T-helper 2 cell treated with Interferon-gamma antibody and Interleukin-4, amounts not matched to agents 5 μg/mL and 100 μg/mL, for 36 hours (primary cell): Measurements from ENCODE around the gene GIMD1.
A peak's percentile ranks its signal among the peaks of the same experiment; 100 is the strongest.
"Not testable (repeated sequence)": the region's sequence is repeated elsewhere in the genome, so short reads cannot be mapped to it uniquely, and the experiment has no call there.

Source experiments
- DNase-seq: peaks from one replicate; pipeline ENCODE4 v3.0.0; 2021; ENCODE audit warnings: low spot score
- H3K27ac Mint-ChIP-seq: one replicate; pipeline ENCODE4 v1.8.0; 2021; ENCODE audit warnings: mild to moderate bottlenecking, mixed read lengths
- H3K27me3 Mint-ChIP-seq: one replicate; pipeline ENCODE4 v1.8.0; 2021; ENCODE audit warnings: low read depth, mixed read lengths
- H3K36me3 Mint-ChIP-seq: one replicate; pipeline ENCODE4 v1.8.0; 2021; ENCODE audit warnings: low read depth, mixed read lengths
- H3K4me1 Mint-ChIP-seq: one replicate; pipeline ENCODE4 v1.8.0; 2021; ENCODE audit warnings: low read depth, mixed read lengths
- H3K4me3 Mint-ChIP-seq: one replicate; pipeline ENCODE4 v1.8.0; 2022; ENCODE audit warnings: mild to moderate bottlenecking, moderate library complexity, mixed read lengths
- H3K9me3 Mint-ChIP-seq: one replicate; pipeline ENCODE4 v1.8.0; 2021; ENCODE audit warnings: mixed read lengths

The GIMD1 gene

DNA sequence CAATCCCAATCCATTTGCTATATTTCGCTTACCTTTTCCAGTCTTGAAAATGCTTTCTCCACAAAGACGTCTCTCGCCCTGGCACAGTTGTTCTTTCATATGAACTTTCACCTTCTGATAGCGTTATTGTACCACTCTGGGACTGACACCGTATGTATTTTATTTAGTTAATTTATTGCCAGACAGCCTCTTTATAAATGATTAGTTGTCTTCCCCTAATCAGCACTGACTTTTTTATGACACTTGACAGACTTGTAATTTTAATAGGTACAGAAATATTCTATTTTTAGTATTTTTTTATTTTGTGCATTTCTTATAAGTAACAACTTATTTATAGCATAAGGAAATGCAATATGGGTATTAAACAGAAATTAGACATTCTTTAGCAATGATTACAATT, at the start of gene GIMD1:
TSS of gene GIMD1 (minus strand) at position 101 of the 400 bp plus-strand sequence. CDS start 1,343 bp downstream, outside the sequence.
- no peaks in the 10 kb centered on the region for H3K9me3 Mint-ChIP-seq
- peaks cover 19% of the 10 kb centered on the region for H3K27me3 Mint-ChIP-seq
- no peak within 1 kb of the TSS for H3K4me3 Mint-ChIP-seq
- DNase-seq, result no peak
- H3K4me1 Mint-ChIP-seq, result peaks cover 4% of the 10 kb centered on the region
- H3K27ac Mint-ChIP-seq, result no peak within 1 kb of the TSS
- no peaks in the 10 kb centered on the region for H3K36me3 Mint-ChIP-seq

DNA sequence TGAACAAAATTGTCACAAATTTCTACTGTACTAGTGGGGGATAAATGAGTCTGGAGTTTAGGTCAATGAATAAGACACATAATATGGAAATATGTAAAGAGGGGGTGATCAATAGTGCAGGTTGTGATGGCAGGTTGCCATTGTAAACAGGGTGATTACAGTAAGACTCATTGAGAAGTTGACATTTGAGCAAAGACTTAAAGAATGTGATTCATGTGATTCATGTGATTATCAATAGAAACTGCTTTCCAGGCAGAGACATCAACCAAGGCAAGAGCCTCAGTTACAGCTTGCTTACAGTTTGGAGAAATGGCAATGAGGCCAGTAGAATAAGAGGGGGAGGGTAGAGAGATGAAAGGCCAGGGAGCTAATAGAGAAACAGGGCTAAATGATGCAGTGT, 45.8 kb upstream of the GIMD1 start:
- Mint-ChIP-seq H3K9me3 (no peaks in the 10 kb centered on the region), H3K36me3 (no peaks in the 10 kb centered on the region), H3K4me3 (no peak overlapping the region), H3K27ac (no peak overlapping the region), H3K27me3 (no peaks in the 10 kb centered on the region), H3K4me1 (no peaks in the 10 kb centered on the region)
- DNase-seq, result no peak

DNA sequence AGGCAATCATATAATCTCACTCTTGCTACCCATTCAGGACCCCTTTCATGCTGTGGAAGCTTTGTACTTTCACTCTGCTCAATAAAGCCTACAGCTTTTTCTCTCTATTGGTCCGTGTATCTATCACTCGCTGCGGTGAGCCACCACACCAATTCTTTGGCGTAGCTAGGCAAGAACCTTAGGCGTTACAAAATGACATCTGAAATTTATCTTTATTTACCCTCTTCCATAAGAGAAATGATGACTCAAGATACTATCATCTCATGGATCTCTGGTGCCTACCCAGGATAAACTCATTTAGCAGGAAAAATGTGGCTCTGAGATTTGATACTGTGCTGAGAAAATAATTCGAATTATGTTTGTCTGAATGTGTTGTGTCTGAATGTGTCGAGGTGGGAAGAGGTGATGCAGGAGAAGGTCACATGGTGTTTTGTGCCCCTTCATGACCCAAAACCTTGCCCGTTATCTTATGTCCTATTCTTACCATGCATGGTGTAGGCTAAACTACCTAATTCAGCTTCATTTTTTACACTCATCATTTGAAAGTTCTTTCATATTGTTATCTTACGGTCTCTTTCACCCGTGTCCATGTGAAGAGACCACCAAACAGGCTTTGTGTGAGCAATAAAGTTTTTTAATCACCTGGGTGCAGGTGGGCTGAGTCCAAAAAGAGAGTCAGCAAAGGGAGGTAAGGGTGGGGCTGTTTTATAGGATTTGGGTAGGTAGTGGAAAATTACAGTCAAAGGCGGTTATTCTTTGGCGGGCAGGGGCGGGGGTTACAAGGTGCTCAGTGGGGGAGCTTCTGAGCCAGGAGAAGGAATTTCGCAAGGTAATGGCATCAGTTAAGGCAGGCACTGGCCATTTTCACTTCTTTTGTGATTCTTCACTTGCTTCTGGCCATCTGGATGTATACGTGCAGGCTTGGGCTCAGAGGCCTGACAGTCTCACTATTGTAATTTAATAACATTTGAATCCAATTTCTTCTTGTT, 41.6 kb upstream of the GIMD1 start:
- no peak for DNase-seq
- Mint-ChIP-seq H3K27me3 (no peaks in the 10 kb centered on the region), H3K36me3 (no peaks in the 10 kb centered on the region), H3K4me1 (no peaks in the 10 kb centered on the region), H3K27ac (no peak overlapping the region), H3K4me3 (no peak overlapping the region), H3K9me3 (no peaks in the 10 kb centered on the region)

DNA sequence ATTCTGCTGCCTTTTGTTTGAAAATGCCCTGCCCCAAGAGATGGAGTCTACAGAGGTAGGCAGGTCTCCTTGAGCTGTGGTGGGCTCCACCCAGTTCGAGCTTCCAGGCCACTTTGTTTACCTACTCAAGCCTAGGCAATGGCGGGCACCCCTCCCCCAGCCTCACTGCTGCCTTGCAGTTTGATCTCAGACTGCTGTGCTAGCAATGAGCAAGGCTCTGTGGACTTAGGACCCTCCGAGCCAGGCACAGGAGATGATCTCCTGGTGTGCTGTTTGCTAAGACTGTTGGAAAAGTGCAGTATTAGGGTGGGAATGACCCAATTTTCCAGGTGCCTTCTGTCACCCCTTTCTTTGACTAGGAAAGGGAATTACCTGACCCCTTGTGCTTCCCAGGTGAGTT, 39.4 kb upstream of the GIMD1 start:
- not testable (repeated sequence) for DNase-seq, H3K27me3 Mint-ChIP-seq, H3K4me3 Mint-ChIP-seq, H3K36me3 Mint-ChIP-seq, H3K4me1 Mint-ChIP-seq, H3K9me3 Mint-ChIP-seq, H3K27ac Mint-ChIP-seq

DNA sequence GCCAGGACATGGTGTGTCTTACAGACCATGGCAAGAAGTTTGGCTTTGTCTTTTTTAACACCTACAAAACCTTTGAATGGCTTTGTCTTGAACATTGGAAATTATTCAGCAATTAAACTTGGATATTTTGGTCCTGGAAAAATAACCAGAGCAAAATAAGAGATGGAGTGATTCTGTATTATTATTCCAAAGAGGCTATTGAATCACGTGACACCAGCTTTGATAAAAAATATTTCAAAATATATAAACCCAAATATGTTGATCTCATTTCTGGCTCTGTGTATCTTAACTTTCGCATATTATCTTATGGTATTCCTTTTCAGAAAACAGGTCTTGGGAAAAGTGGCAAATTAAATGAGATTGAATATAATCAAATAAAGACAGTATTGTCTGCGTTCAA, 32.6 kb upstream of the GIMD1 start:
- no peak for DNase-seq
- H3K27ac Mint-ChIP-seq, result no peak overlapping the region
- H3K36me3 Mint-ChIP-seq, result no peaks in the 10 kb centered on the region
- peaks cover 19% of the 10 kb centered on the region for H3K9me3 Mint-ChIP-seq
- no peaks in the 10 kb centered on the region for H3K4me1 Mint-ChIP-seq
- H3K27me3 Mint-ChIP-seq, result no peaks in the 10 kb centered on the region
- H3K4me3 Mint-ChIP-seq, result no peak overlapping the region

DNA sequence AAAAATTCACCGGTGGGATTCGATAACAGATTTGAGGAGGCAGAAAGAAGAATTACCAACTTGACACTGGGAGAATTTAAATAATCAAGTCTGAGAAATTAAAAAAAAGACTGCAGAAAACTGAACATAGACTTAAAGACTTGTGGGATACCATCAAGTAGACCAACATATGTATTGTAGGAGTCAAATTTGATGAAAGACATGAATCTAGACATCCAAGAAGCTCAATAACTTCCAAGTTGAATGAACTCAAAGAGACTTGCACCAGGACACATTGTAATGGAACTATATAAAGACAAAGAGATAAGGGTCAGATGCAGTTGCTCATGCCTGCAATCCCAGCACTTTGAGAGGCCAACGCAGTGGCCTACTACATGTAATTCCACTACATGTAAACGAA, 30.3 kb upstream of the GIMD1 start:
- not testable (repeated sequence) for H3K27ac Mint-ChIP-seq, H3K4me3 Mint-ChIP-seq, H3K4me1 Mint-ChIP-seq, H3K27me3 Mint-ChIP-seq, H3K36me3 Mint-ChIP-seq, DNase-seq
- peaks cover 35% of the 10 kb centered on the region for H3K9me3 Mint-ChIP-seq

DNA sequence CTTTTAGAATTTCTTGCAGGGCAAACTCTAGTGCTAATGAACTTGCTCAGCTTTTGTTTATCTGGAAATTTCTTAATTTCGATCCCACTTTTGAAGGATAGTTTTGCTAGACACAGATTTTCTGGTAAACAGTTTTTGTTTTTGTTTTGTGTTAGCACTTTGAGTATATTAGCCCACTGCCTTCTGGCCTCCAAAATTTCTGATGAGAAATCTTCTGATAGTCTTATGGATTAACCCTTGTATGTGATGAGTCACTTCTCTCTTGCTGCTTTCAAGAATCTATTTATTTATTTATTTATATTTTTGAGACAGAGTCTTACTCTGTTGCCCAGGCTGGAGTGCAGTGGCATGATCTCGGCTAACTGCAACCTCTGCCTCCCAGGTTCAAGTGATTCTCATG, 27.0 kb upstream of the GIMD1 start:
- Mint-ChIP-seq H3K4me1 (no peaks in the 10 kb centered on the region), H3K4me3 (no peak overlapping the region), H3K27me3 (no peaks in the 10 kb centered on the region), H3K36me3 (no peaks in the 10 kb centered on the region), H3K27ac (no peak overlapping the region), H3K9me3 (peaks cover 39% of the 10 kb centered on the region)
- DNase-seq, result no peak

DNA sequence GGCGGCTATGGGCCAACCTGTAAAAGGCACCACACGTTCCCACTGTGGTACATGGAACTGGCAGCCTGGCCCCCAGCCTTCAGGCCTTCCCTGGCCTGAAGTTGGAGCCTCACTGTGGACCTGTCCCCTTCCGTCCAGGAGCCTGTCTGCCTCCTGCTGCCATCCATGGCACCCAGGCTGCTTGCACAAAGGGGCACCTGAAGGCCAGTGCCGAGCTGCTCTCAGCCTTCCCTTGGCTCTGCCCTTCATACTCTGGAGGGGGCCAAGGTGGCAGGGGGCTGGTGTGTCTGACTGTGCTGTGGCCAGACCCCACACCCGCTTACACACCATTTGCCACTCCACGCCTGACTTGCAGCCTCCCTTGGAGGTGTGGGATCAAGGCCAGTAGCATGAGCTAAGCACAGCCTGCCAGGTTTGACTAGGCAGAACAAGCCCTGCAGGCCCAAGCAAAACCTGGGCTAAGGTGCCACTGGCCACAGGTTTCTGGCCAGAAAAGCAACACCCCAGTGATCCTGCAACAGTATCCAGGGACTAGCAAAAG, 17.3 kb upstream of the GIMD1 start:
- no peak overlapping the region for H3K4me3 Mint-ChIP-seq
- no peaks in the 10 kb centered on the region for H3K36me3 Mint-ChIP-seq
- no peaks in the 10 kb centered on the region for H3K27me3 Mint-ChIP-seq
- H3K4me1 Mint-ChIP-seq, result no peaks in the 10 kb centered on the region
- no peak for DNase-seq
- no peaks in the 10 kb centered on the region for H3K9me3 Mint-ChIP-seq
- H3K27ac Mint-ChIP-seq, result no peak overlapping the region

DNA sequence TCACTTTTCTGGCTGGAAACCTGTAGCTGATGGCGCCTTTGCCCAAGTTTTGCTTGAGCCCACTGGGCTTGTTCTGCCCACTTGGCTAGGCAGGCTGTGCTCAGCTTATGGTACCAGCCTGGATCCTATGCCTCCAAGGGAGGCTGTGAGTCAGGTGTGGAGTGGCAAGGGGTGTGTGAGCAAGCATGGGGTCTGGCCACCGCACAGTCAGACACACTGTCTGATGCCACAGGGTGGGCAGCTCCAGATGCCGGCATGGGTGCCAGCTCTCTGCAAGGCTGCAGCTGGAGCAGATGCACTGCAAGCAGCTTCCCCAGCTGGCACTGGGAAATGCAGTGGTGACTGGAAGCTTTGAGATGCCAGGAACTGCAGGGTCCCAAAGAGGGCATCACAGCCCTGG, 16.3 kb upstream of the GIMD1 start:
- H3K4me3 Mint-ChIP-seq, result no peak overlapping the region
- H3K9me3 Mint-ChIP-seq, result no peaks in the 10 kb centered on the region
- no peak for DNase-seq
- H3K4me1 Mint-ChIP-seq, result no peaks in the 10 kb centered on the region
- no peak overlapping the region for H3K27ac Mint-ChIP-seq
- no peaks in the 10 kb centered on the region for H3K27me3 Mint-ChIP-seq
- H3K36me3 Mint-ChIP-seq, result no peaks in the 10 kb centered on the region

DNA sequence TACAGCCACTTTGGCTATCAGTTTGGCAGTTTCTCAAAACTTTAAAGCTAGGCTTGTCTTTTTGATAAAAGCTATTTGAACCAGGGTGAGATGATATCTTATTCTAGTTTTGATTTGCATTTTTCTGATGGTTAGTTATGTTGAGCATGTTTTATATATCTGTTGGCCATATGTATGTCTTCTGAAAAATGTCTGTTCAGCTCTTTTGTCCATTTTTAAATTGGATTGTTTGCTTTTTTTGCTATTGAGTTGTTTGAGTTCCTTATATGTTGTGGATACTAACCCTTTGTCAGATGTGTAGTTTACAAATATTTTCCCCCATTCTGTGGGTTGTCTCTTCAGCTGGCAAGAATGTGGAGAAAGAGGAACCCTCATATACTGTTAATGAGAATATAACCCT, 11.6 kb upstream of the GIMD1 start:
- Mint-ChIP-seq H3K27ac (no peak overlapping the region), H3K4me3 (no peak overlapping the region), H3K27me3 (no peaks in the 10 kb centered on the region), H3K9me3 (no peaks in the 10 kb centered on the region), H3K4me1 (no peaks in the 10 kb centered on the region), H3K36me3 (no peaks in the 10 kb centered on the region)
- no peak for DNase-seq

DNA sequence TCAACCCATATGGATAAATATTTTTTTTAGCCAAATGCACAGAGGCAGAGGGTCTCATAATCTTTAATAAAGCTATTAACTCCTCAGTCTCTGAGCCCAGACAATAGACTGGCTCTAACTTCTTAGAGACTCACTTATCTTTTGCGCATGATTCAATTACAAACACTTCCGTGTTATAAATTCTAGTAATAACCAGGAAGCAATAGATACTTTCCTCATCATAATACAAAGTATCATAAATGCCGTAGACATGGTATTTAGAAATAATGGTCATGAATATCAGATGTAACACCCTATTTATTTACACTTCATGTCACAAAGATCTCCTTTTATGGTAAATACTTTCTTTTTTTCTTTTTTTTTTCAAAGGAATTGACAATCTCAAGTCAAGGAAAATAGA, 4.4 kb upstream of the GIMD1 start:
- DNase-seq, result no peak
- Mint-ChIP-seq H3K36me3 (no peaks in the 10 kb centered on the region), H3K9me3 (no peaks in the 10 kb centered on the region), H3K27ac (no peak overlapping the region), H3K4me1 (peaks cover 4% of the 10 kb centered on the region), H3K4me3 (no peak overlapping the region), H3K27me3 (peaks cover 14% of the 10 kb centered on the region)

DNA sequence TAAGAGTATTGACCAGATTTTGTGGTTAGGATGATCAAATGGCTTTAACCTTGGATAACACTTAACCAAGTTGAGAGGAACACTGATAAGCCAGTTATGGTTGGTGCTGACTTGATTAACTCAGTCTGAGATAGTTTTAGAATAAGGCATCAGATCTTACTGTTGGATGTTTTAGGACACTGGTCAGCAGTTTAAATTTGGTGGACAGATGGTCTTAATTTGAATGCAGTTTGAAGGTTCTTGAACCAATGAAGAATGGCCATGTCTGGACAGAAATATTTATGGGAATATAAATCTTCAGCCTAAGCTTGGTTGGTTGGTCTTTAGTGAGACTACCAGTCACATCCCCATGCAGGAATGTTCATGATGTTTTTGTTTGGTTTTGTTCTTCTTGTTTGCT, 2.6 kb upstream of the GIMD1 start:
- H3K9me3 Mint-ChIP-seq, result no peaks in the 10 kb centered on the region
- no peak overlapping the region for H3K27ac Mint-ChIP-seq
- peaks cover 14% of the 10 kb centered on the region for H3K27me3 Mint-ChIP-seq
- peaks cover 4% of the 10 kb centered on the region for H3K4me1 Mint-ChIP-seq
- no peak overlapping the region for H3K4me3 Mint-ChIP-seq
- no peak for DNase-seq
- H3K36me3 Mint-ChIP-seq, result no peaks in the 10 kb centered on the region

DNA sequence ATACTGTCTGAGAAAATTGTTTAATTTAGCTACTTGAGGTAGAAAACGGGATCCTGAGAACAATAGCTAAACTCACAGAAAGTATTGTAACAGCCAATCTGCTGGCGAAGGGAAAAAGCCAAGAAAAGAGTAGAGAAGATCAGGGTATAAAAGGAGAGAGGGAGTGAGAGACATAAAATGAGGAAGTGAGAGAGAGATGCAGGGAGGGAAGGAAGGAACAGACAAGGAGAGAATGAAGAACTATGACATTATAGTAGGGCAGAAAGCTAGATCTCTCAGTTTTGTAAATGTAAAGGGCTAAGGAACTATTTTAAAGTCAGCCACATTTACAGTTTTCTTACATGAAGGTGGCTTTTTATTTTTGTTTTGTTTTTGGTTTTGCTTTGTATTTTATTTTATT, 1.6 kb upstream of the GIMD1 start:
- Mint-ChIP-seq H3K9me3 (no peaks in the 10 kb centered on the region), H3K27ac (no peak overlapping the region), H3K36me3 (no peaks in the 10 kb centered on the region), H3K4me3 (no peak overlapping the region), H3K27me3 (peaks cover 16% of the 10 kb centered on the region), H3K4me1 (peaks cover 4% of the 10 kb centered on the region)
- no peak for DNase-seq

DNA sequence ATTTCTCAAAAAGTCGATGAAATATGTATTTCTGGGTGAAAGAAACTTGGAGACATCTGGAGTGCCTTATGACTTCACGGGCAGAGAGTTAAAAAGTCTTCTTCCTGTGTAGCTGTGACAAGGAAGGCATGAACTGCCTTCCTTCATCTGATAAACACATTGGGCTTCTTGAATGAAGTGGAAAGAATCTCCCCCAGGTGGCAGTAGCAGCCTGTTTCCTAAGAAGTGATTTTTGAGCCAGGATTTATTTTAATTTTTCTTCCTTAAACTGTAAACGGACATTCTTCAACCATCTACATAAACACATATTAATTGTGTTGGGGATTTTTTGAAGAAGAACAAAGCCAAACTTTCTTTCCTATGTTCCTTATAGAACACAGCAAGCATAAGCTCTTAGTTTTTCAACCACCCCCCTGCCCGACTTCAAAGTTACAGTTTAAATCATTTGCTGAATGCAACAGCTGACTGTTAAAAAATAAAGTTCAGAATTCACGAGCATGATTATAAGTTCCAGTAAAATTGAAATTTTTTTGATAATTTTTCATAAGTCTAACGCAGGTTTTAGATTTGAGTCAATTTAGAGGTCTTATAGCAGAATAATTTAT, 980 bp upstream of the GIMD1 start:
- H3K27ac Mint-ChIP-seq, result no peak overlapping the region
- no peak overlapping the region for H3K4me3 Mint-ChIP-seq
- peaks cover 4% of the 10 kb centered on the region for H3K4me1 Mint-ChIP-seq
- H3K36me3 Mint-ChIP-seq, result no peaks in the 10 kb centered on the region
- peaks cover 16% of the 10 kb centered on the region for H3K27me3 Mint-ChIP-seq
- no peaks in the 10 kb centered on the region for H3K9me3 Mint-ChIP-seq
- peak; percentile 7 for DNase-seq
